NCI-H2196 treated with DMSO at 0.1 percent for 48 hours (cell line): ENCODE results near the gene GNB4.
A peak's percentile ranks its signal among the peaks of the same experiment; 100 is the strongest.

ENCODE experiments used
- DNase-seq: peaks from one replicate; lab custom pipeline; 2025; ENCODE audit not compliant: unreplicated experiment; lab: John Stamatoyannopoulos, UW

Gene GNB4

GRCh38 chr3:179451265-179452175, at the start of gene GNB4:
Gene GNB4, minus strand, starts transcription at chr3:179451470. Its CDS starts 25,270 bp downstream, at chr3:179426200.
- DNase-seq = peak; percentile 96

GRCh38 chr3:179495483-179495882, 44.2 kb upstream of the GNB4 start:
- no peak for DNase-seq

DNA sequence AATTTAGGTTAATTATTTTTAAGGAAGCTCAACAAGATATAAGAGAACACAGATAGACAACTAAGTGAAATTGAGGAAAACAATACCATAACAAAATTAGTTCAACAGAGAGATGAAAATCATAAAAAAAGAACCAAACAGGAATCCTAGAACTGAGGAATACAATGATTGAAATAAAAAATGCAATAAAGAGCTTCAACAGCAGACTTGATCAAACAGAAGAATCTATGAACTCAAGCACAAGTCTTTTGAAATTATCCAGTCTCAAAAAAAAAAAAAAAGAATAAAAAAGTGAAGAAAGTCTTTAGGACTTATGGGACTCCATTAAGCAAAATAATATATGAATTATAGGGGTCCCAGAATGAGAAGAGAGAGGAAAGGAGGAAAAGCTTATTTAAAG, 42.0 kb upstream of the GNB4 start:
- no peak for DNase-seq

DNA sequence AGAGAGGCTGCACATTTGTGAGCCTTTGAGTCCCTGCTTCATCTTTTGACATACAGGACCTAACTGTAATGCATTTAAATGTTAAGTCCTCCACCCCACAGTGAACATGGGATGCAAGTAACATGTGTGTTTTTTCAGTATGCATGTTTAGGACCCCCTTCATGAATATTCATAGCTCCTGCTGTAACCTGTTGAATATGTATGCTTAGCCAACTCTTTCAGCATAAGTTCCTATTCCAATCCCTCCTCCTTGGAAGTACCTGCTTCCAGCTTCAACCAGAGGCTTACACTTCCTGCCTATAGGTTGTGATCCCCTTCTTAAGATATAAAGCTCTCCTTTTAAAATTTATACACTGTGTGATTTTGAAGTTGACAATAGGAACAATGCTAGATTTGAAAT, 36.9 kb upstream of the GNB4 start:
- DNase-seq = no peak

DNA sequence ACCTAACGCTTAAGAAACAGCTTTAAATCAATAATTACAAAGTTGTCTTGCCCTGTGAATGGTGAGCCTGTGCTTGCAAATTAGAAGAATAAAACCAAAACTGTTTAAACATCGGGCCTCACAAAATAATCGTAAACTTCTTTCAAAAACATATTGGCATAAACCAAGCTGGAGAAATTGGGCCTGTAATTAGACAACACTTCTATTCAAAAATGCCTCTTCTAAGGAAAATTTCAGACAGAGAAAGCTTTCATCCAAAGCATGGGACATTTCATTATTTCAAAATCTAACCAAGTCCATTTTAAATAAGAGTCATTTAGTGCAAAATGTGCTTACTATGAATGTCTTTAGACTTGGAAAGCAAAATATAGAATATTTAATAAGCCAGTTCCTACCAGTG, 35.5 kb upstream of the GNB4 start:
- no peak for DNase-seq

GRCh38 chr3:179482857-179483256, 31.6 kb upstream of the GNB4 start:
- no peak for DNase-seq

- no peak for DNase-seq
Observed at GRCh38 chr3:179476215-179476614, 24.9 kb upstream of the GNB4 start.

GRCh38 chr3:179474480-179474879, 23.2 kb upstream of the GNB4 start:
- no peak for DNase-seq

GRCh38 chr3:179473565-179473964, 22.3 kb upstream of the GNB4 start:
- no peak for DNase-seq

DNA sequence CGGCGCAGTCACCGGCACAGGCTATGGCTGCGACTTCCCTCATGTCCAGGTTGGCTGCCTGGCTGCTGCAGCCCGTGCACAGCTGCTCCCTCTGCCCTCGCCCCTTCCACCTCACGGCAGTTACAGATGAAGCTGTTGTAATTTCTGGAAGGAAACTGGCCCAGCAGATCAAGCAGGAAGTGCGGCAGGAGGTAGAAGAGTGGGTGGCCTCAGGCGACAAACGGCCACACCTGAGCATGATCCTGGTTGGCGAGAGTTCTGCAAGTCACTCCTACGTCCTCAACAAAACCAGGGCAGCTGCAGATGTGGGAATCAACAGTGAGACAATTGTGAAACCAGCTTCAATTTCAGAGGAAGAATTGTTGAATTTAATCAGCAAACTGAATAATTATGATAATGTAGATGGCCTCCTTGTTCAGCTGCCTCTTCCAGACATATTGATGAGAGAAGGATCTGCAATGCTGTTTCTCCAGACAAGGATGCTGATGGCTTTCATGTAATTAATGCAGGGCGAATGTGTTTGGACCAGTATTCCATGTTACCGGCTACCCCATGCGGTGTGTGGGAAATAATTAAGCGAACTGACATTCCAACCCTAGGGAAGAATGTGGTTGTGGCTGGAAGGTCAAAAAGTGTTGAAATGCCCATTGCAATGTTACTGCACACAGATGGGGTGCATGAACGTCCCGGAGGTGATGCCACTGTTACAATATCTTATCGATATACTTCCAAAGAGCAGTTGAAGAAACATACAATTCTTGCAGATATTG, 13.2 kb upstream of the GNB4 start:
- peak; percentile 39 for DNase-seq

- no peak for DNase-seq
Observed at GRCh38 chr3:179463319-179463718, 12.0 kb upstream of the GNB4 start.

DNA sequence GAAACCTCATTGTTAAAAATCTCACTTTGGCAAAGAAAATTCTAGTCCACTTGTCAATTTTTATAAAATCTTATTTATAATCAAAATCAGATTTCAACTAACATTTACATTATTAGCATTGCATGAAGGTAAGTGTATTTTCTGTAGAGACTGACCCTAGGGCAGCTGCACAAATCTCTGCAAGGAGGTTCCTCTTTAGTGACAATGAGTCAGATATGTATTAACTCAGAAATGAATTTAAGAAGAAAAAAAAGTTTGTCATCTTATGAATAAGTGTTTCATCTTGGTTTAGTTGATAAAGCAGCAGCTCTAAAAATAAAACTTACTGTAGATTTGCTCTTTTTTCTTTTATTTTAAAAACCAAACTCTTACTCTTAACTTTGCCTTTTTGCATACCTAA, 9.0 kb upstream of the GNB4 start:
- DNase-seq = no peak

- DNase-seq = no peak
Observed at GRCh38 chr3:179455954-179456353, 4.7 kb upstream of the GNB4 start.

DNA sequence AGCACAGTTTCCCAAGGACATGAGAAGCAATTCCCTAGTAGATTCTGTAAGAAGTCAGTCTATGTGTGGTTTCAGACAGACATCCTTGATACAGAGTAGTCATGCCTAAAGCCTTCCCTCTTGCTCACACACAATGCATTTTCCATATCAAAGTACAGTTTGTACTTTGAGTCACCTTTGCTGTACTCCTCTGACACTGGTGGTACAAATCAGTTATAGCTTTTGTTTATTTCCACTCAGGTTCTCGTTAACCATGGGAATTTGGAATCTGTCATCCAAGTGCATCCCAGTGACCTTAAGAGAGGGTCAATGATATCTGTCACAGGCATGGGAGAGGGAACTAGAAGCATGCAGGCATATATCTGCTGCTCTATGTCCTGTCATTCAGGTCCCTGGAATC, 3.6 kb upstream of the GNB4 start:
- DNase-seq = no peak

GRCh38 chr3:179453967-179454366, 2.7 kb upstream of the GNB4 start:
- no peak for DNase-seq

DNA sequence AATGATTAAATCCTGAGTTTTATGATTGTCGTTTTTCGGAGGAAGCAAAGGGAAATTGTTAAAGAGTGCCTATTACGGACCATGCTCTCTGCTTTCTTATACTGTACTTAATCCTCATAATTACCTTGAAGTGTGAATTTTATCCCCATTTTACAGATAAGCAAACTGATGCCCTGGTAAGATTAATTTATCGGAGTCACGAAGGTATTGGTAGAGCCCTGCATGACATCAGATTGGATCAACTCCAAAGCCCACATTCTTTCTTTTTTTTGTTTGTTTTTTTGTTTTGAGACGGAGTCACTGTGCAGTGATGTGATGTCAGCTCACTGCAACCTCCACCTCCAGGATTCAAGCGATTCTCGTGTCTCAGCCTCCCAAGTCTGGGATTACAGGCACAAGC, 1.6 kb upstream of the GNB4 start:
- no peak for DNase-seq

- no peak for DNase-seq
Observed at GRCh38 chr3:179452176-179452564, 900 bp upstream of the GNB4 start.

DNA sequence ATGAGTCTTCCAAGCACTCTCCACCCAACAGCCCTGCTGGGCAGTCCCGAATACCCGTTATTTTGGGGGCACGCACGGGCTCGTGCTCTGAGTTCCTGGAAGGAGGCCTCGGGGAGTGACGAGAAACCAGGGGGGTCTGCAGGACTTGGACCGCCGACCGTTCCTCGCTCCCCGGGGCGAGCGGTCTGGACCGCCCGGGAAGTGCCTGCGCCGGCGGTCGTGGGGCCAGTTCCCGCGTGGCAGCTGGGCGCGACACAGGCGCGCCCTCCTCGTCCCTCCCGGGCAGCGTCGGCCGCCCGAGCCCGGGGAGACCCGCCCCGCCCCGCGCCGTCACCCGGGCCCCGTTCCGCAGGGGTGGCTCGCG, 387 bp downstream of the GNB4 start:
- no peak for DNase-seq

- no peak for DNase-seq
Observed at GRCh38 chr3:179450261-179450701, 989 bp downstream of the GNB4 start.

- DNase-seq = no peak
Observed at GRCh38 chr3:179449636-179450035, 1.6 kb downstream of the GNB4 start.

- DNase-seq = no peak
Observed at GRCh38 chr3:179447251-179447650, 4.0 kb downstream of the GNB4 start.

DNA sequence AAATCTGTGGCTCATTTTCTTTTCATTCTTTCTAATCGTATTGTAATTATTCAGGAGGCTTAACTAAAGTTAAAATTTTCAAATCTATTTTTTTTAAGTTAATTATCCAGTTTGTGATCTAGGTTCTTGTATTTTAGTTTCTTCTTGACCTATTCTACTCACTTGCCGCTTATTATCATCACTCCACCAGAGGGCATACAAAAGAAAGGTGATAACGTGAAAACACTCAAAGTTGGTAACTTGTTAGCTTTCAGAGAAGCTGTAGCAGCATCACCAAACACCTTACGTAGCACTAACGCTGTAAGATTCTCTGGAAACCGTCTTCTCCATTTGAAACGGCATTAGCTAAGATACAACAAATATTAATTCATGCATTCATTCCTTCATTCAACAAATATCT, 4.8 kb downstream of the GNB4 start:
- DNase-seq = no peak
